GM12878 (cell line): Measurements from ENCODE around the gene C3. TPM values are rescaled to one million over a fixed set of nuclear protein-coding genes. Genes with fewer than 3 reads are reported as not detected.
"Not testable (repeated sequence)": the region's sequence is repeated elsewhere in the genome, so short reads cannot be mapped to it uniquely, and the experiment has no call there.

Experiments
- ATAC-seq: fragments of 200-7000 bp; cut with Tn5 transposase; 3 replicates; pipeline ENCODE4 v1.9.1; 2020; ENCODE audit warnings: mild to moderate bottlenecking, moderate library complexity
- BruUV-seq: library from RNA; stranded (reverse); fragments of 400-500 nt; replicated peaks from 2 replicates; lab custom pipeline; 2021; lab: Mats Ljungman, UMichigan
- CTCF ChIA-PET: fragments of 300-600 bp; sonication (Branson Sonifier 250); formaldehyde crosslinking; extraction: SDS; loops from one replicate; lab custom pipeline; 2021; ENCODE audit warnings: inconsistent platforms; lab: Yijun Ruan, JAX
- POLR2A ChIA-PET: fragments of 350-600 bp; formaldehyde crosslinking; extraction: SDS; loops from one replicate; lab custom pipeline; 2021; ENCODE audit warnings: inconsistent platforms; lab: Charles Lee
- RAD21 ChIA-PET: fragments of 300-600 bp; sonication (Branson Sonifier 250); formaldehyde crosslinking; loops from one replicate; lab custom pipeline; 2023; ENCODE audit warnings: antibody characterized with exemption; ENCODE audit not compliant: unreplicated experiment; lab: Charles Lee
- SMC1A ChIA-PET: fragments of 300-600 bp; sonication (Branson Sonifier 250); formaldehyde crosslinking; loops from one replicate; lab custom pipeline; 2023; ENCODE audit not compliant: unreplicated experiment, uncharacterized antibody; lab: Charles Lee
- DNase-seq: peaks from one replicate; pipeline ENCODE4 v3.0.0-alpha.2; 2011; ENCODE audit warnings: low read depth, low spot score
- FAIRE-seq: peaks from 3 replicates; lab custom pipeline; 2011; peaks lifted over from hg19 to GRCh38; lab: Jason Lieb, UNC
- H2AFZ ChIP-seq: 2 replicates; pipeline ENCODE4 v1.6.0; 2011; ENCODE audit warnings: low read depth, low read length, control low read depth; ENCODE audit not compliant: control insufficient read depth
- H3K27ac ChIP-seq: 2 replicates; pipeline ENCODE4 v1.5.1; 2011; ENCODE audit warnings: control low read depth; ENCODE audit not compliant: control insufficient read depth, insufficient read depth
- H3K27me3 ChIP-seq, 2 experiments: replicated peaks in 1 of 2; 2 replicates each; pipeline versions ENCODE4 v1.6.0 to v1.6.1; 2011; ENCODE audit warnings: low read length in 1 of 2; ENCODE audit not compliant: control insufficient read depth in 2 of 2, insufficient read depth in 2 of 2
- H3K36me3 ChIP-seq, 2 experiments: 2 replicates each; pipeline ENCODE4 v1.5.1; 2011; ENCODE audit warnings: low read length in 1 of 2; ENCODE audit not compliant: control insufficient read depth in 2 of 2, insufficient read depth in 2 of 2
- H3K4me1 ChIP-seq: 2 replicates; pipeline ENCODE4 v1.6.1; 2011; ENCODE audit warnings: mild to moderate bottlenecking, low read length, moderate library complexity, mixed read lengths; ENCODE audit not compliant: control insufficient read depth, insufficient read depth
- H3K4me2 ChIP-seq: 2 replicates; pipeline ENCODE4 v1.6.0; 2011; ENCODE audit warnings: control low read depth; ENCODE audit not compliant: control insufficient read depth, insufficient read depth
- H3K4me3 ChIP-seq: fragments of 200-600 bp; sonication (generic); 2 replicates; pipeline ENCODE4 v1.5.1; 2016
- H3K79me2 ChIP-seq: 2 replicates; pipeline ENCODE4 v1.6.0; 2011; ENCODE audit warnings: low read length; ENCODE audit not compliant: control insufficient read depth, insufficient read depth
- H3K9ac ChIP-seq: 2 replicates; pipeline ENCODE4 v1.8.0; 2011; ENCODE audit warnings: low read length, control low read depth, mixed read lengths; ENCODE audit not compliant: control insufficient read depth, insufficient read depth
- H3K9me3 ChIP-seq: replicated peaks from 3 replicates; pipeline ENCODE4 v1.5.1; 2011; ENCODE audit warnings: mild to moderate bottlenecking, low read length; ENCODE audit not compliant: control insufficient read depth, insufficient read depth
- H4K20me1 ChIP-seq: 2 replicates; pipeline ENCODE4 v1.6.0; 2011; ENCODE audit not compliant: control insufficient read depth, insufficient read depth
- SPI1 ChIP-seq: IDR thresholded peaks from 2 replicates; pipeline ENCODE4 v1.6.1; 2011; ENCODE audit warnings: low read depth, mild to moderate bottlenecking, low read length, moderate library complexity, borderline replicate concordance; ENCODE audit not compliant: insufficient read depth
- WRNIP1 ChIP-seq: IDR thresholded peaks from 2 replicates; pipeline ENCODE4 v1.6.1; 2011; ENCODE audit warnings: low read depth, low read length, improper control_type of control experiment, borderline replicate concordance
- WGBS: methylation state at CpG from one replicate; pipeline ENCODE4 v1.1.6; 2016; ENCODE audit warnings: low lambda C conversion rate; ENCODE audit not compliant: insufficient replicate concordance, insufficient coverage; ENCODE audit errors: missing lambda C conversion rate; 5-methylcytosine and 5-hydroxymethylcytosine counted together
- in situ Hi-C: fragments of 300-500 bp; cut with MboI; formaldehyde crosslinking; loops from 9 replicates; pipeline ENCODE4 v1.14.3; 2018; ENCODE audit warnings: mixed read lengths
- intact Hi-C: fragments of 100-400 bp; cut with micrococcal nuclease; formaldehyde crosslinking; loops from one replicate; pipeline ENCODE4 v1.14.2; 2022; ENCODE audit not compliant: unreplicated experiment
- polyA plus RNA-seq, 11 experiments: library from polyadenylated mRNA; depleted of rRNA in 4 of 11; unstranded in 6 of 11; stranded (reverse) in 5 of 11; fragments of >200 nt; fragmentation: Nextera tagmentation in 4 of 11; fragmentation: Illumina TruSeq in 1 of 11; extraction: Ambion mirVana in 4 of 11; extraction: Trizol in 1 of 11; gene quantifications; 1 replicate in 1 of 11; 2 replicates in 10 of 11; pipeline versions ENCODE4 v1.2.1 to v1.2.3, GENCODE V29; 2011 to 2016; ENCODE audit warnings: inconsistent platforms in 2 of 11, missing spikeins in 2 of 11, low read depth in 1 of 11
- total RNA-seq, 4 experiments: library from RNA; depleted of rRNA in 3 of 4; stranded (reverse); fragments of >200 nt in 3 of 4; fragmentation: Illumina TruSeq in 1 of 4; extraction: Trizol in 1 of 4; gene quantifications; 2 replicates each; pipeline versions ENCODE4 v1.2.1 to v1.2.3, GENCODE V29; 2013 to 2021

C3 gene
- total and polyA plus RNA-seq, 10 of the 15 experiments (the other 5 are each of a cell fraction or from before 2014, with no cell fraction given), result 0.20 to 6.7 (median 0.72) TPM

- Histone ChIP-seq H3K36me3 (no peaks in the 10 kb centered on the region; a peak in 1 of 4 replicates), H3K27me3 (no peaks in the 10 kb centered on the region), H3K4me1 (peaks cover 23% of the 10 kb centered on the region), H3K27ac (peak overlapping the region; percentile 71; the same call in 1 of the 2 replicates), H4K20me1 (no peaks in the 10 kb centered on the region), H3K9me3 (no peaks in the 10 kb centered on the region; the same call in 2 of the 3 replicates), H3K79me2 (peaks cover 10% of the 10 kb centered on the region), H3K4me2 (peak overlapping the region; percentile 96), H3K9ac (peak overlapping the region; percentile 55; the same call in 1 of the 2 replicates), H3K4me3 (peak overlapping the region; percentile 85), H2AFZ (no peak overlapping the region)
- RAD21 ChIA-PET, result no interaction called here
- peak; percentile 21; the same call in 1 of the 2 replicates for TF ChIP-seq SPI1
- no peak for TF ChIP-seq WRNIP1
- 49% methylated on average over 7 of the region's 8 CpGs for WGBS
- TSS peak; percentile 81 for BruUV-seq
- intact Hi-C loops, result loop anchor here (2.0 to 5.0 kb wide), 2 partner anchors 27 to 174 kb away; partner anchors contain the start of genes CD70 and TRIP10
- in situ Hi-C loops, result no loop called here
- DNase-seq (no peak), ATAC-seq (no peak), FAIRE-seq (no peak)
- POLR2A ChIA-PET, result interaction anchor here (3.0 kb wide), 1 partner anchor 29 kb away, joined by 19 read pairs; the partner anchor contains the start of gene GPR108
- SMC1A ChIA-PET, result interaction anchor here (0.7 to 1.0 kb wide), 2 partner anchors 9 to 303 kb away, joined by 3 to 4 read pairs; no protein-coding TSS in a partner anchor
- CTCF ChIA-PET, result interaction anchor here (0.8 to 4.0 kb wide), 3 partner anchors 16 to 134 kb away, joined by 4 to 38 read pairs (median 17); partner anchors contain the start of gene GPR108
Measured at GRCh38 chr19:6765738-6766356, 45.4 kb upstream of the C3 start.

GRCh38 chr19:6762253-6762797 is 41.9 kb upstream of the C3 start:
- SMC1A ChIA-PET, H3K4me2 ChIP-seq, H3K4me3 ChIP-seq, FAIRE-seq, DNase-seq, intact Hi-C loops, RAD21 ChIA-PET, H4K20me1 ChIP-seq, CTCF ChIA-PET, H3K9ac ChIP-seq, in situ Hi-C loops, H3K27me3 ChIP-seq, H3K27ac ChIP-seq, H3K36me3 ChIP-seq, H3K9me3 ChIP-seq, H3K79me2 ChIP-seq, BruUV-seq, H2AFZ ChIP-seq, ATAC-seq: not testable (repeated sequence)
- WGBS, result 88% methylated on average over 4 of the region's 8 CpGs
- H3K4me1 ChIP-seq, result peaks cover 13% of the 10 kb centered on the region
- POLR2A ChIA-PET, result interaction anchor here (1.9 kb wide), 1 partner anchor 10 kb away, joined by 10 read pairs; the partner anchor contains the start of gene VAV1
